Right lobe of liver (tissue), 6 donors: ENCODE results near the gene SBF2. TPM values are rescaled to one million over a fixed set of nuclear protein-coding genes. Genes with fewer than 3 reads are reported as not detected.
A peak's percentile ranks its signal among the peaks of the same experiment; 100 is the strongest.

Source experiments
- ATAC-seq, 4 donors: fragments of 200-7000 bp; cut with Tn5 transposase; one replicate each; pipeline ENCODE4 v1.9.1; 2020; ENCODE audit warnings: mild to moderate bottlenecking in 4 of 4, moderate library complexity in 4 of 4
- DNase-seq, 3 donors: peaks; one replicate each; pipeline ENCODE4 v3.0.0-alpha.2; 2020
- H3K27ac ChIP-seq, 3 donors: fragments of 200-600 bp; one replicate each; pipeline ENCODE4 v1.8.0; 2022
- H3K27me3 ChIP-seq, 2 donors: fragments of 200-600 bp; one replicate each; pipeline ENCODE4 v1.8.0; 2022
- H3K36me3 ChIP-seq, 4 donors: fragments of 200-600 bp; sonication (generic) in 1 of 4; one replicate each; pipeline versions ENCODE4 v1.5.1 to v1.8.0; 2017 to 2022; ENCODE audit warnings: control low read depth in 1 of 4
- H3K4me1 ChIP-seq, 4 donors: fragments of 200-600 bp; sonication (generic) in 1 of 4; one replicate each; pipeline versions ENCODE4 v1.5.1 to v1.8.0; 2017 to 2022; ENCODE audit warnings: control low read depth in 1 of 4
- H3K4me3 ChIP-seq, 3 donors: fragments of 200-600 bp; one replicate each; pipeline ENCODE4 v1.8.0; 2022
- H3K9me3 ChIP-seq, 4 donors: fragments of 200-600 bp; sonication (generic) in 1 of 4; one replicate each; pipeline versions ENCODE4 v1.5.1 to v1.8.0; 2017 to 2022; ENCODE audit warnings: control low read depth in 1 of 4
- CTCF ChIP-seq, 4 donors: fragments of 200-600 bp in 3 of 4; fragments of 450-650 bp in 1 of 4; IDR thresholded peaks; one replicate each; pipeline versions ENCODE4 v1.5.1 to v1.8.0; 2016 to 2022; ENCODE audit warnings: antibody characterized with exemption in 4 of 4, mild to moderate bottlenecking in 2 of 4
- POLR2A ChIP-seq: fragments of 450-650 bp; IDR thresholded peaks from one replicate; pipeline ENCODE4 v1.6.1; 2017; ENCODE audit warnings: antibody characterized with exemption, mild to moderate bottlenecking
- WGBS: methylation state at CpG from one replicate; pipeline ENCODE4 v1.1.6; 2018; ENCODE audit warnings: low coverage, low lambda C conversion rate; ENCODE audit not compliant: insufficient coverage; ENCODE audit errors: missing lambda C conversion rate; 5-methylcytosine and 5-hydroxymethylcytosine counted together
- intact Hi-C, 2 donors: fragments of 100-400 bp; cut with DNase I; formaldehyde crosslinking; loops; one replicate each; pipeline versions ENCODE4 v1.11.2 to v1.14.1; 2022
- total RNA-seq, 6 experiments: library from RNA; depleted of rRNA in 2 of 6; stranded (reverse); fragments of >200 nt in 2 of 6; fragmentation: NEBNext Ultra II Directional in 3 of 6; extraction: Animal tissue kit (Norgen Biotek cat#: 25700) in 3 of 6; gene quantifications; one replicate each; pipeline versions ENCODE4 v1.1.0 to v1.2.4, GENCODE V29; 2016 to 2023
- donor health status: DM: no; HTN: yes; CAD: no.
- donor health status: DM: no; HTN: no; CAD: no.
- donor health status: DM: no; HTN: no; CAD: no.
- donor health status: DM: no; HTN: yes; CAD: no.
- donor health status: DM: no; HTN: yes; CAD: no.

SBF2 gene
- total RNA-seq, 6 experiments from 2014 or later = 13.7 to 28.4 (median 21.3) TPM

GRCh38 chr11:10150800-10151199, 143.2 kb downstream of the SBF2 start:
- no peak for DNase-seq
- intact Hi-C loops = no loop called here
- no peak for ATAC-seq
- H3K27me3 ChIP-seq = no peaks in the 10 kb centered on the region
- 93% methylated on average over 2 of the region's 2 CpGs for WGBS
- TF ChIP-seq CTCF (IDR thresholded peaks at IDR 0.05) (no peak), POLR2A (no peak)
- no peaks in the 10 kb centered on the region for H3K4me1 ChIP-seq
- no peaks in the 10 kb centered on the region for H3K9me3 ChIP-seq
- H3K4me3 ChIP-seq = no peak overlapping the region
- H3K36me3 ChIP-seq = no peaks in the 10 kb centered on the region
- no peak overlapping the region for H3K27ac ChIP-seq

GRCh38 chr11:10149553-10149952, 144.5 kb downstream of the SBF2 start:
- Histone ChIP-seq H3K4me1 (no peaks in the 10 kb centered on the region), H3K9me3 (no peaks in the 10 kb centered on the region), H3K27me3 (no peaks in the 10 kb centered on the region), H3K27ac (no peak overlapping the region), H3K4me3 (no peak overlapping the region), H3K36me3 (no peaks in the 10 kb centered on the region)
- no peak for DNase-seq
- no peak for ATAC-seq
- intact Hi-C loops = no loop called here
- TF ChIP-seq CTCF (IDR thresholded peaks at IDR 0.05) = no peak
- TF ChIP-seq POLR2A = no peak

- Histone ChIP-seq H3K9me3 (no peaks in the 10 kb centered on the region), H3K36me3 (no peaks in the 10 kb centered on the region), H3K27ac (no peak overlapping the region), H3K4me3 (no peak overlapping the region), H3K4me1 (no peaks in the 10 kb centered on the region), H3K27me3 (no peaks in the 10 kb centered on the region)
- intact Hi-C loops = no loop called here
- DNase-seq (no peak), ATAC-seq (no peak)
- 92% methylated on average over 2 of the region's 3 CpGs for WGBS
- TF ChIP-seq POLR2A = no peak
- TF ChIP-seq CTCF (IDR thresholded peaks at IDR 0.05) = no peak
Observed at GRCh38 chr11:10147195-10147594, 146.8 kb downstream of the SBF2 start.

GRCh38 chr11:10144954-10145353, 149.1 kb downstream of the SBF2 start:
- DNase-seq (no peak), ATAC-seq (no peak)
- no peak for TF ChIP-seq CTCF (IDR thresholded peaks at IDR 0.05)
- TF ChIP-seq POLR2A = no peak
- H3K4me1 ChIP-seq = no peaks in the 10 kb centered on the region
- no peak overlapping the region for H3K4me3 ChIP-seq
- no peaks in the 10 kb centered on the region for H3K9me3 ChIP-seq
- H3K36me3 ChIP-seq = no peaks in the 10 kb centered on the region
- H3K27ac ChIP-seq = no peak overlapping the region
- H3K27me3 ChIP-seq = no peaks in the 10 kb centered on the region
- intact Hi-C loops = no loop called here
- 100% methylated on average over 2 of the region's 4 CpGs for WGBS

- Histone ChIP-seq H3K9me3 (no peaks in the 10 kb centered on the region), H3K27ac (no peak overlapping the region), H3K4me1 (no peaks in the 10 kb centered on the region), H3K4me3 (no peak overlapping the region), H3K27me3 (no peaks in the 10 kb centered on the region), H3K36me3 (no peaks in the 10 kb centered on the region)
- DNase-seq (no peak), ATAC-seq (peak in 1 of 4 donors; percentile 50)
- intact Hi-C loops = no loop called here
- WGBS = 54% methylated on average over 2 of the region's 2 CpGs
- TF ChIP-seq CTCF (IDR thresholded peaks at IDR 0.05) (no peak), POLR2A (no peak)
Observed at GRCh38 chr11:10139656-10140055, 154.4 kb downstream of the SBF2 start.
